K562 (cell line): ENCODE results near the gene PRPS1L1. TPM values are rescaled to one million over a fixed set of nuclear protein-coding genes. Genes with fewer than 3 reads are reported as not detected.

ENCODE experiments used
- ATAC-seq: fragments of 200-7000 bp; cut with Tn5 transposase; 3 replicates; pipeline ENCODE4 v1.9.1; 2020; ENCODE audit warnings: moderate library complexity
- BruUV-seq: library from RNA; stranded (reverse); fragments of 400-500 nt; replicated peaks from 2 replicates; lab custom pipeline; 2021; lab: Mats Ljungman, UMichigan
- CTCF ChIA-PET: fragments of 300-600 bp; formaldehyde crosslinking; extraction: SDS; loops from one replicate; lab custom pipeline; 2021; ENCODE audit warnings: low intra/inter-chr PET ratio; lab: Yijun Ruan, JAX
- POLR2A ChIA-PET: fragments of 300-600, 350-650 bp; sonication (Branson Sonifier 250); formaldehyde crosslinking; extraction: SDS; loops from one replicate; lab custom pipeline; 2021; ENCODE audit warnings: antibody characterized with exemption, inconsistent platforms; lab: Yijun Ruan, JAX
- DNase-seq, 4 experiments: peaks; one replicate each; pipeline versions ENCODE4 v3.0.0 to v3.0.0-alpha.2; 2011 to 2018; ENCODE audit warnings: low spot score in 3 of 4, mixed read lengths in 3 of 4; ENCODE audit errors: extremely low read depth in 1 of 4
- FAIRE-seq: peaks from 2 replicates; lab custom pipeline; 2011; peaks lifted over from hg19 to GRCh38; lab: Jason Lieb, UNC
- H2AFZ ChIP-seq: 2 replicates; pipeline ENCODE4 v1.6.0; 2011; ENCODE audit warnings: low read depth, low read length, control low read depth, inconsistent platforms
- H3K27ac ChIP-seq: fragments of 200-600 bp; 3 replicates; pipeline ENCODE4 v1.8.0; 2011; ENCODE audit warnings: low read depth, mild to moderate bottlenecking, control low read depth, inconsistent platforms, low read length, moderate library complexity, mixed read lengths; ENCODE audit errors: extremely low read depth
- H3K27me3 ChIP-seq, 2 experiments: fragments of 300-600 bp in 1 of 2; 2 replicates in 1 of 2; 3 replicates in 1 of 2; pipeline versions ENCODE4 v1.6.0 to v1.8.0; 2011; ENCODE audit warnings: inconsistent platforms in 2 of 2, low read length in 2 of 2, mild to moderate bottlenecking in 1 of 2, mixed read lengths in 1 of 2, moderate library complexity in 1 of 2; ENCODE audit not compliant: control insufficient read depth in 2 of 2, insufficient read depth in 2 of 2
- H3K36me3 ChIP-seq: fragments of 300-600 bp; 3 replicates; pipeline ENCODE4 v1.8.0; 2011; ENCODE audit warnings: mild to moderate bottlenecking, low read length, inconsistent platforms; ENCODE audit not compliant: control insufficient read depth, insufficient read depth
- H3K4me1 ChIP-seq, 2 experiments: fragments of 200-600 bp in 1 of 2; replicated peaks in 1 of 2; 2 replicates in 1 of 2; 3 replicates in 1 of 2; pipeline versions ENCODE4 v1.5.1 to v1.8.0; 2011; ENCODE audit warnings: inconsistent platforms in 2 of 2, low read length in 2 of 2, mild to moderate bottlenecking in 1 of 2, mixed read lengths in 1 of 2, moderate library complexity in 1 of 2; ENCODE audit not compliant: control insufficient read depth in 2 of 2, insufficient read depth in 2 of 2
- H3K4me2 ChIP-seq: 2 replicates; pipeline ENCODE4 v1.6.1; 2011; ENCODE audit warnings: low read length, control low read depth, inconsistent platforms, mixed read lengths; ENCODE audit not compliant: insufficient read depth
- H3K4me3 ChIP-seq: fragments of 200-600 bp; sonication (generic), shearing (Covaris generic); 2 replicates; pipeline ENCODE4 v1.5.1; 2016; ENCODE audit warnings: control low read depth, inconsistent platforms
- H3K79me2 ChIP-seq: fragments of 200-600 bp; 3 replicates; pipeline ENCODE4 v1.8.0; 2011; ENCODE audit warnings: low read length, inconsistent platforms; ENCODE audit not compliant: control insufficient read depth, insufficient read depth
- H3K9ac ChIP-seq, 2 experiments: 2 replicates each; pipeline versions ENCODE4 v1.6.0 to v1.6.1; 2011; ENCODE audit warnings: low read depth in 2 of 2, low read length in 2 of 2, control low read depth in 1 of 2, inconsistent platforms in 1 of 2, mild to moderate bottlenecking in 1 of 2, mixed read lengths in 1 of 2; ENCODE audit not compliant: insufficient read depth in 1 of 2
- H3K9me1 ChIP-seq: one replicate; pipeline ENCODE4 v1.6.0; 2011; ENCODE audit warnings: inconsistent platforms, mild to moderate bottlenecking, low read length, moderate library complexity; ENCODE audit not compliant: control insufficient read depth, insufficient read depth
- H3K9me3 ChIP-seq: replicated peaks from 2 replicates; pipeline ENCODE4 v1.5.1; 2011; ENCODE audit warnings: low read depth, low read length, inconsistent platforms; ENCODE audit not compliant: control insufficient read depth, insufficient read depth
- H4K20me1 ChIP-seq: replicated peaks from 2 replicates; pipeline ENCODE4 v1.6.1; 2011; ENCODE audit warnings: low read length, inconsistent platforms, mixed read lengths; ENCODE audit not compliant: control insufficient read depth, insufficient read depth
- C11orf30 ChIP-seq: fragments of 450-650 bp; IDR thresholded peaks from 2 replicates; pipeline ENCODE4 v1.6.1; 2016; ENCODE audit warnings: low read depth, mild to moderate bottlenecking
- MAFF ChIP-seq: IDR thresholded peaks from 2 replicates; pipeline ENCODE4 v1.6.1; 2012; ENCODE audit warnings: low read length, improper control_type of control experiment
- MAFK ChIP-seq: IDR thresholded peaks from 2 replicates; pipeline ENCODE4 v1.6.1; 2011; ENCODE audit warnings: low read length, improper control_type of control experiment
- SNAPC5 ChIP-seq: fragments of 250-450 bp; sonication (Bioruptor Pico); IDR thresholded peaks from 2 replicates; pipeline ENCODE4 v1.8.0; 2021; ENCODE audit warnings: moderate library complexity, mild to moderate bottlenecking, inconsistent platforms
- ZNF316 ChIP-seq: fragments of 450-650 bp; IDR thresholded peaks from 2 replicates; pipeline ENCODE4 v1.6.1; 2016
- WGBS: fragments of 100-300 bp; shearing (Covaris generic); methylation state at CpG from one replicate; pipeline ENCODE4 v1.1.6; 2016; ENCODE audit warnings: low coverage, mixed read lengths; ENCODE audit not compliant: insufficient coverage; ENCODE audit errors: missing lambda C conversion rate; 5-methylcytosine and 5-hydroxymethylcytosine counted together
- in situ Hi-C: fragments of 300-500 bp; cut with MboI; formaldehyde crosslinking; loops from 4 replicates; pipeline ENCODE4 v1.15.0; 2018; ENCODE audit warnings: inconsistent platforms, mixed read lengths
- intact Hi-C: fragments of 100-400 bp; cut with micrococcal nuclease; formaldehyde crosslinking; loops from 2 replicates; pipeline ENCODE4 v1.14.2; 2022
- polyA plus RNA-seq, 8 experiments: library from polyadenylated mRNA; depleted of rRNA in 4 of 8; stranded (reverse) in 5 of 8; unstranded in 3 of 8; fragments of >200 nt; fragmentation: Nextera tagmentation in 2 of 8; fragmentation: Illumina TruSeq in 1 of 8; extraction: Ambion mirVana in 2 of 8; extraction: Trizol in 1 of 8; gene quantifications; 2 replicates each; pipeline versions ENCODE4 v1.2.1 to v1.2.3, GENCODE V29; 2011 to 2014; ENCODE audit warnings: inconsistent platforms in 1 of 8, missing spikeins in 1 of 8
- total RNA-seq, 7 experiments: library from RNA; depleted of rRNA in 6 of 7; stranded (reverse); fragments of >200 nt in 6 of 7; fragmentation: Illumina TruSeq in 2 of 7; extraction: Trizol in 2 of 7; gene quantifications; 2 replicates each; pipeline versions ENCODE4 v1.2.1 to v1.2.3, GENCODE V29; 2011 to 2021; ENCODE audit warnings: low replicate concordance in 1 of 7

Gene PRPS1L1
- total and polyA plus RNA-seq, 9 of the 15 experiments (the other 6 are each of a cell fraction or from before 2014, with no cell fraction given) = 0.07 to 0.10 (median 0.08) TPM; not detected in 6

- Histone ChIP-seq H3K4me2 (no peak overlapping the region), H3K4me3 (no peak overlapping the region), H3K9me3 (no peaks in the 10 kb centered on the region), H3K9me1 (no peaks in the 10 kb centered on the region), H4K20me1 (no peaks in the 10 kb centered on the region)
- POLR2A ChIA-PET = interaction anchor here (1.0 kb wide), 1 partner anchor 12 kb away, joined by 4 read pairs; no protein-coding TSS in a partner anchor
- peak; percentile 49; the same call in 1 of the 2 replicates for TF ChIP-seq MAFF
- TF ChIP-seq C11orf30 = peak; percentile 44; the same call in 1 of the 2 replicates
- peak; percentile 62 for TF ChIP-seq ZNF316
- peak; percentile 47 for TF ChIP-seq MAFK
- no peak for TF ChIP-seq SNAPC5 (CRISPR knock-in tag)
- TF ChIP-seq, all 486 proteins: peak for 4
- in situ Hi-C loops = no loop called here
- no TSS peak for BruUV-seq
- Histone ChIP-seq H3K27ac (no peak overlapping the region), H2AFZ (no peak overlapping the region), H3K27me3 (0 out of 5 replicates have a peak, but pooled peaks cover 0 to 6% of the 10 kb centered on the region in 2 experiments), H3K79me2 (no peaks in the 10 kb centered on the region), H3K9ac (no peak overlapping the region), H3K4me1 (no peaks in the 10 kb centered on the region), H3K36me3 (no peaks in the 10 kb centered on the region)
- FAIRE-seq (no peak), ATAC-seq (no peak), DNase-seq (no peak)
- intact Hi-C loops = no loop called here
- CTCF ChIA-PET = no interaction called here
- 31% methylated on average over 9 of the region's 9 CpGs for WGBS
These were observed 10.8 kb downstream of the PRPS1L1 start for GRCh38 chr7:18016547-18017444.
